Esophagus muscularis mucosa (tissue), 4 donors: ENCODE measurements around the gene PTPN22.

Experiments used
- EP300 ChIP-seq: sonication (generic); formaldehyde crosslinking; IDR thresholded peaks from one replicate; pipeline ENCODE4 v1.6.1; 2017; ENCODE audit warnings: antibody characterized with exemption
- POLR2A ChIP-seq: fragments of 450-650 bp; IDR thresholded peaks from one replicate; pipeline ENCODE4 v1.6.1; 2017; ENCODE audit warnings: antibody characterized with exemption, moderate library complexity, mild to moderate bottlenecking, low read depth
- POLR2AphosphoS5 ChIP-seq, 2 donors: sonication (generic); formaldehyde crosslinking; IDR thresholded peaks; one replicate each; pipeline ENCODE4 v1.6.1; 2017; ENCODE audit warnings: antibody characterized with exemption in 2 of 2
- TF ChIP-seq, protein P1 (sequence below), 3 experiments: fragments of 200-600 bp in 2 of 3; fragments of 450-650 bp in 1 of 3; sonication (generic) in 2 of 3; IDR thresholded peaks; one replicate each; pipeline ENCODE4 v1.5.1; 2017 to 2019; ENCODE audit warnings: antibody characterized with exemption in 3 of 3, mild to moderate bottlenecking in 2 of 3, moderate library complexity in 1 of 3

DNA sequence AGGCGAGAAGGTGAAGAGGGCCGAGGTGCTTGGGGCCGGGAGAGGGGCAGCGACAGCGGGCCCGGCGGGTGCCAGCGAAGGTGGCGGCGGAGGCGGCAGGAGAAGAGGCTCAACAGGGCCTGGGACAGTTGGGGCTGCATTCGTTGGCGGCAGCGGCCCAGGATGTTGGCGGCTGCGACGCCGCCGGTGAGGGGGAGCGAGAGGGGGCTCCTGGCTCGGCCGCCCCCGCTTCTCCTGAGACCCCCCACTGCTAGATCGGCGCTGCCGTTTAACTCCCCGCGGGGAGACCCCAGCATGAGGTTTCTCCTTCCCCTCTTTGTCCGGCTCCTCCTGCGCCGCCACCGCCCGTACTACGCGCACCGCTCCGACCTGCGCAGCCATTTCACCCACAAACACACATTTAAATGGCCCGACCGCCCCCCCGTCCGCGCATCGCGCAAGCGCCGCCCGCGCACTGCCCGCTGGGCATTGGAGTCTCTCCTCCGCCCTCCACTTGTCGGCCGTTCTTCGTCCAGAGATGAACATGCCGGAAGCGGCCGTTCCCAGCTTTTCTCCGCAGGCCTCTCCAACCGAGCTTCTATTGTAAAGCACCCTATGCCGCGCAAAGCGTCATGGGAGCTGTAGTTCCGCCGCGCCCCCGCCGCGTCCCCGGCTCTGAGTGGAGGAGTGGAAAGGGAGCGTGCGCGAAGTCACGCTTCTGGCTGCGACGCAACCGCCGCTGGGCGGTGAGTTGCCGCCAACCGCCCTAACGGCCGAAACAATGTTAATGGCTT lies 59.4 kb downstream of the PTPN22 start, which contains the start of gene RSBN1:
- TF ChIP-seq, protein P1, sequence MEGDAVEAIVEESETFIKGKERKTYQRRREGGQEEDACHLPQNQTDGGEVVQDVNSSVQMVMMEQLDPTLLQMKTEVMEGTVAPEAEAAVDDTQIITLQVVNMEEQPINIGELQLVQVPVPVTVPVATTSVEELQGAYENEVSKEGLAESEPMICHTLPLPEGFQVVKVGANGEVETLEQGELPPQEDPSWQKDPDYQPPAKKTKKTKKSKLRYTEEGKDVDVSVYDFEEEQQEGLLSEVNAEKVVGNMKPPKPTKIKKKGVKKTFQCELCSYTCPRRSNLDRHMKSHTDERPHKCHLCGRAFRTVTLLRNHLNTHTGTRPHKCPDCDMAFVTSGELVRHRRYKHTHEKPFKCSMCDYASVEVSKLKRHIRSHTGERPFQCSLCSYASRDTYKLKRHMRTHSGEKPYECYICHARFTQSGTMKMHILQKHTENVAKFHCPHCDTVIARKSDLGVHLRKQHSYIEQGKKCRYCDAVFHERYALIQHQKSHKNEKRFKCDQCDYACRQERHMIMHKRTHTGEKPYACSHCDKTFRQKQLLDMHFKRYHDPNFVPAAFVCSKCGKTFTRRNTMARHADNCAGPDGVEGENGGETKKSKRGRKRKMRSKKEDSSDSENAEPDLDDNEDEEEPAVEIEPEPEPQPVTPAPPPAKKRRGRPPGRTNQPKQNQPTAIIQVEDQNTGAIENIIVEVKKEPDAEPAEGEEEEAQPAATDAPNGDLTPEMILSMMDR (IDR thresholded peaks at IDR 0.05) = peak in 1 of 3 experiments; percentile 31
- peak; percentile 81 for TF ChIP-seq POLR2A
- TF ChIP-seq POLR2AphosphoS5 (IDR thresholded peaks at IDR 0.05) = peak; percentile 94 to 98
- no peak for TF ChIP-seq EP300
